Measurements from ENCODE around the gene DDR2.
"Not testable (repeated sequence)": the region's sequence is repeated elsewhere in the genome, so short reads cannot be mapped to it uniquely, and the experiment has no call there.

Gene DDR2

DNA sequence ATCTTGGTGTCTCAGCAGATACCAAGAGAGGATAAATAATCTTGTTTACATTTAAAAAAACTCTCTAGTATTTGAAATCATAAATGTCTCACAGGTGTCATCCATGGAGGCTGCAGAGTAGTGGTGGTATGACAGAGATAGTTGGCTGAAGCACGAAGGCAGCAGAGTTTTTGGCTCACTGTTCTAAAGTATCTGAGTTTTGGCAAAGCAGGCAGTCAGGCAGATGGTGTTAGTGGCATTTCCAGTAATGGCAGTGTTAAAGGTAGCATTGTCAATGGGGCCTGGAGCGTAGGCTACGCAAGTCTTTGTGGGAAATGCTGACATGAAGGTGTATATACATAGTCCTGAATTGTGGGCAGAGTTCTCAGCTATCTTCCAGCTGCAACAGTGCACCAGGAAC lies 89.8 kb downstream of the DDR2 start:
- no peak for DNase-seq (ENCODE audit: low read depth in 3 of 3)

DNA sequence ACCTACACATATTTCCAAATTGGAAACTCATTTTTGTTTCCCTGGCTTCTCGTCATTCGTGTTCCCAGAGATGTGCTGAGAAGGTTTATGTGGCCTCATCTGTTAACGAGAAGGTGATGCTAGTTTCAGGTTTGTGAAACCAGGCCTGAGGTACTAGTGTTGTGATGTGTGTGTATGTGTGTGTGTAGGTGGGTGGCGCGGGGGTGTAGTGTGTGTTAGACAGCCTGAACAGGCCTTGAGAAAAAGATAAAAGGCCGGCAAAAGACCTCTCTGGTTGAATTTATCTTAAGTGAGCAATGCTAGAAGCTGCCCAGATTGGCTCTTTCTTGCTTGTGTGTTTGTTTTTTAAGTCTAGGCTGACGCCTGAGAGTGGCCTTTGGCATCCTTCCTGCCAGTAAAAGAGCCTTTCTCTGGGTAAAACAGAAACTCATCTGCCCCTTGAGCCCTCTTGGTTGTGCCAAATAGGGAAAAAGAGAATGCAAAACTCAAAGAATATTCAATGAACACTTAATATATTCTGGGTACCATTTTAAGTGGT lies 92.4 kb downstream of the DDR2 start:
- no peak for DNase-seq (ENCODE audit: low read depth in 3 of 3)

DNA sequence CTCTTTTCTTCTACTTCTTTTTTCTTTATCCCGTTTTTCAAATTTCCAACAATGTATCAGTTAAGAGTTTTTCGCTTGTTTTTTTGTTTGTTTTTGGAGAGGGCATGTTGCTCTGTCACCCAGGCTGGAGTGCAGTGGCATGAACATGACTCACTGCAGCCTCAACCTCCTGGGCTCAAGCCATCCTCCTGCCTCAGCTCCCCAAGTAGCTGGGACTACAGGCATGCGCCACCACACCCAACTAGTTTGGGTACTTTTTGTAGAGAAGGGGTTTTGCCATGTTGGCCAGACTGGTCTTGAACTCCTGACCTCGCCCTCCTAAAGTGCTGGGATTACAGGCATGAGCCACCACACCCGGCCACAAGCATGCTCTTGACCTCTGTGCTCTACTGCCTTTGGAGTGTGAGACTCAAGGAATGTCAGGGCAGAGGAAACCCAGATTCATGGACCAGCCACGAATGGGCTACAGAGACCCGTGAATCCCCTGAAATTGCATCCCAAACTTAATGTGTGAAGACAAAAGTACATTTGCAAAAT lies 93.1 kb downstream of the DDR2 start:
- no peak for DNase-seq (ENCODE audit: low read depth in 3 of 3)

DNA sequence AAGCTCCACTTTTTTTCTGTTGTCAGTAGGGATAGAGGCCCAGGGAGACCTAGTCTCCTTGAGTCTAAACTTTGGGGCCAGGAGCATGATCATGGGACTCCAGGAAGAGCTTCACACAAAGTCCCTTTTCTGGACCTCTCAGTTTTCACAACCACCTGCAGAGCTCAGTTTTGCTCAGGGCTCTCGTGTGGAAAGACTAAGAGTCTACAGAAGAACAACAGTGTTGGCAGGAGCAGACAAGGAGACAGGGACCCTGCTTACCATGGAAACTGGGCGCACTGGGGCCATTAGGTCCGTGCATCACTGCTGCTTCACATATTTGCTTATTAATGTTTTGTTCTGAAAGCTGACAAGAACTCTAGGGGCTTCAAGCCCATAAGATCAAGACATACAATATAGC lies 94.3 kb downstream of the DDR2 start:
- DNase-seq (ENCODE audit: low read depth in 3 of 3) = no peak

DNA sequence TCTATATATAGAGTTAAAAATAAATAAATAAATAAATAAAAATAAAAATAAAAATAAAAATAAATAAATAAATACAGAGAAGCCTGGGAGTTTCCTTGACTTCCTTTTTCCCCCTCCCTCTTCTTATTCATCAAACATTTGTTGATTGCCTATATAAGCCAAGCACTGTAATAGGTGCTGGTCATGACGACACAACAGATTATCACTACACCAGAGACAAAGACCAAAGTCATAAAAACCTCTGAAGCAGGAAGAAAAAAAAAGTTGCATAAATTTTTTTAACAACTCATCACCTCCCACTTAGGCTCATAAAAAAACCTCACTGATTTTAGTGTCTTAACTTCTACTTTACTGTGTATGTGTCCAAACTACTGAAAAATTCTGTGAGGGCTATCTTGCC lies 95.2 kb downstream of the DDR2 start:
- DNase-seq (ENCODE audit: low read depth in 3 of 3) = not testable (repeated sequence)

DNA sequence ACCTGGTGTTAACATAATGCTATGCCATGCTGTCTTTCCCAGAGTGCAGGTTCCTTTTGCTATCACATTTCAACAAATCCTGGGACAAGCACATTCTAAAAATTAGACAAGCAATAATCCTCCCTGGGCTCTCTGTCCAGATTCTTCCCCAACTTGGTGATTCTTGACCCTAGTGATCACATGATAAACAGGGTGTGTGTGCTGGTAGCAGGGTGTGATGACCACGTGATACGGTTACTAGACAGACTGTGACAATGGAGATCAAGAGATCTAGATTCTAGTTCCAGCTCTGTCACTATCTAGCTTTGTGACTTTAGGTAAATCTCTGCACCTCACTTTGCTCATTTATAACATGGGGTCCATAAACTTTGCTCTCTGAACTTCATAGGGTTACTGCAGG lies 96.3 kb downstream of the DDR2 start:
- DNase-seq (ENCODE audit: low read depth in 3 of 3) = no peak

DNA sequence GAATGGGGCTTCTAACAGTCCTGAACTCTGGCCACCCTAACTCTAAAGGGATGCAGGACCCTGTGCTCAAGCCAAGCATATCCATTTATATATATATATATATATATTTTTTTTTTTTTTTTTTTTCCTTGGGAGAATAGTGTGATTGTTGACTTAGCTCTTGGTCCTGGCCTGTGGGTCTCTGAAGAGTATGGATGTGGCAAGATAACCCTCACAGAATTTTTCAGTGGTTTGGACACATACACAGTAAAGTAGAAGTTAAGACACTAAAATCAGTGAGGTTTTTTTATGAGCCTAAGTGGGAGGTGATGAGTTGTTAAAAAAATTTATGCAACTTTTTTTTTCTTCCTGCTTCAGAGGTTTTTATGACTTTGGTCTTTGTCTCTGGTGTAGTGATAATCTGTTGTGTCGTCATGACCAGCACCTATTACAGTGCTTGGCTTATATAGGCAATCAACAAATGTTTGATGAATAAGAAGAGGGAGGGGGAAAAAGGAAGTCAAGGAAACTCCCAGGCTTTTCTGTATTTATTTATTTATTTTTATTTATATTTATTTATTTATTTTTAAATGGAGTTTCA lies 97.0 kb downstream of the DDR2 start:
- not testable (repeated sequence) for DNase-seq (ENCODE audit: low read depth in 3 of 3)

DNA sequence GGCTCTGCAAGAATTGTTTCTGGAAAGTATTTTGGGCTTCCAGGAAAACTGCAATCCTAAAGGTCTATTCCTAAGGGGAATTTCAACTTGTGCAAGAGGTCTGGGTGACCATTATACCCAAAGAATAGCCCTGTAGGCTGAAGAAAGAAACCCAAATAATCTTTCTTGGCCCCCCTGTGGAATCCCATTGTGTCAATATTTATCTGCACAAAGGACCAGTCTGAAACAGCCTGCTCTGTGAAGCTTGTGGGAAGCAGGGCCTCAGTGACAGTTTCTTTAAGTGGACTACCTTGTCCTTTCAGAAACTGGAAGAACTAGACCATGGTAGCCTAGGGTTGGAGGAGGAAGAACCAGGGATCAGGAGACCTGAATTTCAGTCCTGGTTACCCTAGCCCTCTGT lies 99.8 kb downstream of the DDR2 start:
- no peak for DNase-seq (ENCODE audit: low read depth in 3 of 3)

DNA sequence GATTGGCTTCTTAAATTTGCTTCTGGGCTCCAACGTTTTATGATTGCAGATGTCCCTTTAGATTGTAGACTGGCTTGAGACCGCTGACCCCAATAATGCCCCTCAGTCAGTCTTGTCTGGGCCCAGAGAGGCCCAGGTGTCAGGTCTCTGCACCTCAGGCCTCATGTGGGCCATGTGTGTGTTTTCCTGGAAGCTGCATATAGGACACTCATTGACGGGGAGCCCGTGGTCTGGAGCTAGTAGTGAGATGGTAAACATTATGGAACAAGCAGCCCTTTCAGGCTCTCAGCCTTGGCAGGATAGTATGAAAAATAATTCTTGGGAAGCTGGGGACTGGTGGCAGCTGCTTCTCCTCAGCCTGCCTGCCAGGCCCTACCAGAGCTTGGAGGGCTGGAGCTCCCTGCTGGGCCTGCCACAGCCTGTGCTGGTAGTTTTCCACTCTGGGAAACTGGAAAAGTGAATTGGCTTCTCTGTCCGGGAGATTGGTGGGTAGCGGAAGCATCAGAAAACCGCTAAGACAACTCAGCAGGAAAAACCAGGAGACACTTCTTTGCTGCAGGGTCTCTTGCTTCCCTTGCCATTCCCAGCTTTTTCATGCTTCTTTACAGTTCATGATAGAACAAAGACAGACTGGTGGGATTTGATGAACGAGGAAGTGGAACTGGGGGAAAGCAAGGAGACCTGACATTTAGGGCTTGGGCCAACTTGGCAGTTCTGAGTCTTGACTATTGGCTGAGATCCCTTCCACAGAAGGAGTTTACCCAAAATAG lies 100.5 kb downstream of the DDR2 start:
- DNase-seq (ENCODE audit: low read depth in 3 of 3) = no peak

DNA sequence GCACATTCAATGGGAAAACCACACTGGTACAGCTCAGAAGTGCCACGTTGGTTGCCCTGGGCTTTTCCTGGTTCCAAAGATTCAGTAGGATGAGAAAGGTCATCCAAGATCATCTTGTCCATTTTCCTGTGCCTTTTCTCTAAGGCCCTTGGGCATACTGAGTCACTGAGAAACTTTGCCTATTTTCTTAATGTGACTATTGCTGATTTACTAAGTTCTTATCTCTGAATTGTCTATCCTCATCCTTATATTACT lies 101.0 kb downstream of the DDR2 start:
- no peak for DNase-seq (ENCODE audit: low read depth in 3 of 3)

DNA sequence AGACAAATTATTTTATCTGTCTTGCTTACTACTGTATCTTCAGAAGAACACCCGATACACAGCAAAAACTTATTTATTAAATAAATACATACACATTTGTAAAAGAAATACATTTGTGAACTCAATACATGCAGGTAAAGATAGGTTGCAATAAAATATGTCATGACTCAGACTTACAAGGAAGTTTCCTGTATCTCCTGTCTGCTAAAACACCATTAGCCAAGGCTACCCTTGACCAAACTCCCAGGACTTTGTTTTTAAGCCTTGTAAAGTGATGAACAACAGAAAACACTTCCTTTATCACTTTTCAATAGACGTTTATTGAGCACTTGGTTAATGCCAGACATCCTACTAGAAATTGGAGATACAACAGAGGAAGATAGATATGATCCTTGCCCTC lies 101.8 kb downstream of the DDR2 start:
- DNase-seq (ENCODE audit: low read depth in 3 of 3) = no peak

DNA sequence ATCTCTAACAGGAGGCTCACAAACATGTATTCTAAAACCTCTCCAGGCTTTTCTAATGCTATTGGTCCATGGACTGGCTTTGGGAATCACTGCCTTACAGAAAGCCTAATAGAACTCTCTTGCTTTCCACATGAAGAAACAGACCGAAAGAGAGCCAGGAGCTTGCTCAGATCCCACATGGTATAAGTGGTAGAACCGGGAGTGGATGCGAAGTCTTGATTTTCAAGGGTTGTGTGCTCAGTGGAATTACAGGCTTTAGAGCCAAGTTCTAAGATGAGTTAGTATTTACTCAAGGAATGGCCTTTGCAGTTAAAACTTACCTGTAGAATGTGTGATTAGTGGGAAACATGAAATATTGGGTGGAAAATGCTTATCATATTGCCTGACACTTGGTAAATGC lies 103.9 kb downstream of the DDR2 start:
- DNase-seq (ENCODE audit: low read depth in 3 of 3) = no peak

DNA sequence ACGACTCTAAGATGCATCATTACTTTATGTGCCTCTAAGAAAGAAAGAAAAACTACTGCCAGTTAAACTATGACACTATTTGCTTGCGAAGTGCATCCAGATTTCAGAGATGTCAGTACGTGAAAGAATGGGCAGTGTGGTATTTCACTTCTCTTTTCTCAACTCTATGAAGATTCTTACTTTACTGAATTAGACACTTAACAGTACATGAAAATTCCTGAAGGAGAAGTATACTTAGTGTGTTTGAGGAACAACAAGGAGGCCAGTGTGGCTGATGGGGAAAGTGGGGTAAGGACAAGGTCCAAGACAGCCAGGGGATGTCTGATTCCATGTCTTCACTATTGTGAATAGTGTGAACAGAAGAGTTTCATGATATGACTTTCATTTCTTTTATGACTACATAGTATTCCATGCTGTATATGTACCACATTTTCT lies 104.4 kb downstream of the DDR2 start:
- no peak for DNase-seq (ENCODE audit: low read depth in 3 of 3)

DNA sequence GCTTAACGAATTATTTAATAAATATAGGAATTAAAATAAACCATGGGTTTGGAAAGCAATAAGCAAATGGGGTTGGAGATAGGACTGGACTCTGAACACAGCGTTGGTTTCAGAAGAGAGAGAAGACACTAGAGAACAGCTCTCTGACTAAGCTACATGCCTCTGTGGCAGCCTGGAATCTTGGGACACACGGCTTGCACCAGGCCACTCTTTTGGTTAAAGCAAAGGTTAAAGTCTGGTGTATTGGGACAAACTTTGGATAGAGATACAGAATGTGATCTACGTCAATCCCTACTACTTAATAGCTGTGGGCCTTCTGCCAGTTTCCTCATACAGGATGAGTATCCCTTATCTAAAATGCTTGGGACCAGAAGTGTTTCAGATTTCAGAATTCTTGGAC lies 108.5 kb downstream of the DDR2 start:
- DNase-seq (ENCODE audit: low read depth in 3 of 3) = no peak

DNA sequence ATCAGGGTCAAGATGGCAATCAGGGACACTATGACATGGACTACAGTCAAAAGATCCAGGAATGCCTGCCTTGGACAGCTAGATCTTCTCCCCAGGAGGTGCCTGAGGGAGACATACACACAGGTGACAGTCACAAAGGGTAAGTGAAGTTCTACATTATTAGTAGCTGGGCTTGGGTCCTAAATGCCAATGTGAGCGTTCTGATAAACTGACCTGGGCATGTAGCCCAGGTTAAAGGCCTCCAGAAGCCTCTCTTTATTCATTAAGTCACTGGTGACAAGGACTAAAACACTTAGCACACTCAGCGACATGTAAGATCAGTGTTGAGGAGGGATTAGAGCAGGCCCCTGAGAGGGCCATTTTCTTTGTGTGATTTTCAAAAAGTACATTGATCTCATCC lies 109.3 kb downstream of the DDR2 start:
- no peak for DNase-seq (ENCODE audit: low read depth in 3 of 3)

DNA sequence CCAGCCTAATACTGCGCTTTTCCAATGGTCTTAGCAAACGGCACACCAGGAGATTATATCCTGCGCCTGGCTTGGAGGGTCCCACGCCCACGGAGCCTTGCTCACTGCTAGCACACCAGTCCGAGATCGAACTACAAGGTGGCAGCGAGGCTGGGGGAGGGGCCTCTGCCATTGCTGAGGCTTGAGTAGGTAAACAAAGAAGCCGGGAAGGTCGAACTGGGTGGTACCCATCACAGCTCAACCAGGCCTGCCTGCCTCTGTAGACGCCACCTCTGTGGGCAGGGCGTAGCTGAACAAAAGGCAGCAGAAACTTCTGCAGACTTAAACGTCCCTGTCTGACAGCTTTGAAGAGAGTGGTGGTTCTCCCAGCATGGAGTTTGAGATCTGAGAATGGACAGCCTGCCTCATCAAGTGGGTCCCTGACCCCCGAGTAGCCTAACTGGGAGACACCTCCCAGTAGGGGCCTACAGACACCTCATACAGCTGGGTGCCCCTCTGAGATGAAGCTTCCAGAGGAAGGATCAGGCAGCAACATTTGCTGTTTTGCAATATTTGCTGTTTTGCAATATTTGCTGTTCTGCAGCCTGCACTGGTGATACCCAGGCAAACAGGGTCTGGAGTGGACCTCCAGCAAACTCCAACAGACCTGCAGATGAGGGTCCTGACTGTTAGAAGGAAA lies 114.1 kb downstream of the DDR2 start:
- DNase-seq (ENCODE audit: low read depth in 3 of 3) = not testable (repeated sequence)

DNA sequence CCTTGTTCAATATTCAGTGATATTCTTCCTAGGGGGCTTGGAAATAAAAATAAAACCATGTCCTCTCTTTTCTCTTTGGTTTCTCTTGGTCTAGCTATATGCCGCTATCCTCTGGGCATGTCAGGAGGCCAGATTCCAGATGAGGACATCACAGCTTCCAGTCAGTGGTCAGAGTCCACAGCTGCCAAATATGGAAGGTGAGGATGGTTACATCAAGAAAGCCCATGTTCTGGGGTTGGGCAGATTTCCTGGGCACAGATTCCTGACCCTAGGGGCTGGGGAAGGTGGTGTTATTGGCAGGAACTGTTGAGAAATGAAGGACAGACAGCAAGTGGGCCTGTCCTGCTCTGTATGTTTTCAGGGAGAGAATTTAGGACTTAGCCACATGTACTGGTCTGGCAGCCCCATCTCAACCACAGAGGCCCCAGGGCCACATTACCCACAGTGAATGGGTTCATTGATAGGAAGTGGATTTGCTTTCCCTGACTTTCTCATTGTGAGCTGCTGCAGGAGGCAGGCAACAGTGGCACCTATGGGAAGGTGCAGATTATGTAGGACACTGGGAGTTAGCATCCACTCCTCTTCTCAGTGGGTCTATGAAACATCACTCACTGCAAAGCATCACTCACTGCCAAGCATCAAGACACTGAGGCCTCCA lies 120.9 kb downstream of the DDR2 start:
- no peak for DNase-seq (ENCODE audit: low read depth in 3 of 3)

DNA sequence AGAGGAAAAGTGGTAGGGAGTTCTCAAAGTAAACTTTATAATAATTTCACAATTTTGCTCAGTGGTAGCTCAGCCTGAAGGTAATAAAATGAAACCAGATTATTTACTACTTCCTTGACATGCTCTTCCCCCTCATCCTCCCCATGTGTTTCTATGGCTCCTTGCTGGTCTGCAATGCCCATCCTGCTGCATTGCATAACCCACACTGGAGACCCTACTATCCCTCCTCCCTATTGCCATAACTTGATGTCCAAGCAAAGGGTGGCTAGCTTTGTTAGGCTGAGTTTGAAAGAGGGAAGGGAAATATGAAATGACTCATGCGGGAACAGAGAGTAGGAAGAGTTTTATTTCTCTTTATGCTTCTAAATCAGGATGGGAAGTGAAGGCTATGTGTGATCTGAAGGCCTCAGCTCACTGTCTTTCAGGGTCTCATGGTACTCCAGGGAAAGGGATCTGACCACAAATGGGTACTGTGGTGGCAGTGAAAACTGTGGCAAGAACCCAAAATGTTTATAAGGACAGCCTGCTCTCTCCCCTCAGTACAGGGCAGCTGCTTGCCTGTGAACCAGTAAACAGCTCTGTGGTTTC lies 121.8 kb downstream of the DDR2 start:
- DNase-seq (ENCODE audit: low read depth in 3 of 3) = no peak

DNA sequence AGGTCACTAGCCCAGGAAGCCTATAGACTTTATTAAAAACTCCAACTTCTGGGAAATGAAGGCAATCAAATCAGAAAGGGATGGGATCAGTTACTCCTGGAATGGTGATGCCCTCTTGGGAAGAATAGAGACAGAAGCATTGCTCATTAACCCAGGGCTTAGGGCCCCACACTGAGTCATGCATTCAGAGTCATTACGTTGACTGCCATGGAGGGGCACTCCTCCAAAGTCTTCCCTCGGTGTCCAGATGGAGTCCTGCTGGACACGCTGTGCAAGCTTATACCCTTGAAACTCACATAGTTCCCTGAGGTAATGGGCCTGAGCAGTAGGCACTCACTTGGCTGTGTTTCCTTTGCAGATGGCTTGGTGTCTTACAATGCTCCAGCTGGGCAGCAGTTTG lies 123.0 kb downstream of the DDR2 start:
- DNase-seq (ENCODE audit: low read depth in 3 of 3) = no peak

DNA sequence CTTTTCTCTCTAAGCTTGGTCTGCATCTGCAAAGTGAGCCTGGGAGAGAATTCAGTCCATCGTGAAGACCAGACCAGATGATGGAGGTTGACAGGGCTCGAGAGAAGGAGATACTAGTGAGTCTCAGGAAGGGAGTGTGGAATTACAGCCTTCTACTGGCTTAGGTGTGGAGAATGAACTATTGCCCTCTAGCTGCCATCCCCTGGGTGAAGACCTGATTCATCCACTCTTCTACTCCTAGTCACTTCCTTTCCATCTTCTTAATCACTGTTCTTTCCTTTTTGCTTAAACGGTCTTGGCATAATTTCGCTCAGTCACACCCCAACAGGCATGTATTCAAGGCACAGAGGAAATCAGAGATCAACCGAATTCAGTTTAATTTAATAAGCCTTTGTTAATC lies 124.3 kb downstream of the DDR2 start:
- DNase-seq (ENCODE audit: low read depth in 3 of 3) = no peak

DNA sequence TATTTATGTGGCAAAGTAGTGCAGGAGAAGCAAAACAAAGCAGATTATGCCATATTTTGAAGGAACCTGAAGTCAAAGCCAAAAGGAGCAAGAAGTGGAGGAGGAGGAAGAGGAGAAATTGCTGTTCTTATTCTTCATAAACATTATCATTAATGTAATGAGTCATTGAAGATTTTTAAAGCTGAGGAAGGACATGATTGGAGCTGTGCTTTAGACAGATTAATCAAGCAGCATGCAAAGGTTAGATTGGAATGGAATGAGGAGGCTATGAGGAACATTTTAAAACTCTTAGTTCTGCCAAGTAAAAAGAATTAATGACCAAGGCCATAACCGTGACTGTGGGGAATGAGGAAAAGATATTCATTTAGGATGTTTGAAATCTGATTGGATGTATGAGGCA lies 125.2 kb downstream of the DDR2 start:
- DNase-seq (ENCODE audit: low read depth in 3 of 3) = no peak

DNA sequence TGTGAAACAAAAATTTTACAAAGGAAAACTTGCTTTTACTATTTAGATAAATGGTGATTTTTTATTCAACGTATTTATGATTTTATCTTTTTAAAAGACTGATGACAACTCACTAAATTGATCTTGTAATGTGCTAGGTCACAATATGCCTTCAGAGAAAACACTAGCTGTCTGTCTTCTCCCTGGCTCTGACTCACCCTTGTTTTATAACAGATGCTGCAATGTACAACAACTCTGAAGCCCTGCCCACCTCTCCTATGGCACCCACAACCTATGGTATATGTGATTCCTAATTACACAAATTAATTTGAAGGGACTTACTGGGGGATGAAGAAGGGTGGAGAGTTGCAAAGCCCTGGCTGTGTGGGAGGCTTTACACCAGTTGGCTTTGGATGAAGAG lies 133.5 kb downstream of the DDR2 start:
- no peak for DNase-seq (ENCODE audit: low read depth in 3 of 3)

All from stimulated activated CD4-positive, alpha-beta T cell treated with anti-CD3 and anti-CD28 coated beads, TNF-alpha, amount 100 ng/mL, for 24 hours (primary cell).